HFFc6 (cell line): ENCODE measurements around the gene SLC22A23. TPM values are rescaled to one million over a fixed set of nuclear protein-coding genes. Genes with fewer than 3 reads are reported as not detected.

Experiments
- DNase-seq: peaks from one replicate; pipeline ENCODE4 v3.0.0-alpha.2; 2018
- H3K27ac Mint-ChIP-seq: 2 replicates; pipeline ENCODE4 v1.8.0; 2020; ENCODE audit warnings: mild to moderate bottlenecking, mixed read lengths
- H3K27me3 Mint-ChIP-seq: 2 replicates; pipeline ENCODE4 v1.8.0; 2021; ENCODE audit warnings: mild to moderate bottlenecking, moderate library complexity, mixed read lengths; ENCODE audit not compliant: insufficient read depth
- H3K36me3 Mint-ChIP-seq: 2 replicates; pipeline ENCODE4 v1.8.0; 2021; ENCODE audit warnings: low read depth, mixed read lengths
- H3K4me1 Mint-ChIP-seq: 2 replicates; pipeline ENCODE4 v1.8.0; 2020; ENCODE audit warnings: low read depth, mixed read lengths
- H3K4me3 Mint-ChIP-seq: 2 replicates; pipeline ENCODE4 v1.8.0; 2020; ENCODE audit warnings: mild to moderate bottlenecking, moderate library complexity, mixed read lengths
- H3K9me3 Mint-ChIP-seq: 2 replicates; pipeline ENCODE4 v1.8.0; 2020; ENCODE audit warnings: mild to moderate bottlenecking, mixed read lengths
- CTCF ChIP-seq: fragments of 200-600 bp; sonication (generic); IDR thresholded peaks from 2 replicates; pipeline ENCODE4 v1.5.0; 2021; ENCODE audit warnings: antibody characterized with exemption, mild to moderate bottlenecking
- total RNA-seq, 6 experiments: library from RNA; stranded (reverse); fragmentation: NEBNext Ultra II Directional; extraction: Animal tissue kit (Norgen Biotek cat#: 25700); gene quantifications; 2 replicates in 1 of 6; 3 replicates in 5 of 6; pipeline ENCODE4 v1.2.3, GENCODE V29; 2021

Gene SLC22A23
- total RNA-seq, 6 experiments from 2014 or later: 0.10 to 0.55 (median 0.21) TPM

- Mint-ChIP-seq H3K27me3 (peaks cover 40% of the 10 kb centered on the region), H3K36me3 (no peaks in the 10 kb centered on the region), H3K4me3 (no peak overlapping the region), H3K9me3 (no peaks in the 10 kb centered on the region), H3K4me1 (peaks cover 7% of the 10 kb centered on the region), H3K27ac (no peak overlapping the region)
- no peak for DNase-seq
- TF ChIP-seq CTCF: no peak
These were observed 127.3 kb downstream of the SLC22A23 start for GRCh38 chr6:3329393-3330051.

GRCh38 chr6:3328796-3329195 lies 128.1 kb downstream of the SLC22A23 start:
- H3K4me1 Mint-ChIP-seq: peaks cover 15% of the 10 kb centered on the region
- no peak overlapping the region for H3K27ac Mint-ChIP-seq
- no peak overlapping the region for H3K4me3 Mint-ChIP-seq
- peaks cover 40% of the 10 kb centered on the region for H3K27me3 Mint-ChIP-seq
- no peaks in the 10 kb centered on the region for H3K36me3 Mint-ChIP-seq
- no peak for TF ChIP-seq CTCF
- H3K9me3 Mint-ChIP-seq: no peaks in the 10 kb centered on the region
- DNase-seq: no peak

- Mint-ChIP-seq H3K4me3 (no peak overlapping the region), H3K4me1 (peaks cover 16% of the 10 kb centered on the region), H3K27me3 (peaks cover 35% of the 10 kb centered on the region), H3K9me3 (no peaks in the 10 kb centered on the region), H3K36me3 (no peaks in the 10 kb centered on the region), H3K27ac (no peak overlapping the region)
- no peak for TF ChIP-seq CTCF
- DNase-seq: no peak
These were observed 128.7 kb downstream of the SLC22A23 start for GRCh38 chr6:3328145-3328544.

GRCh38 chr6:3327403-3327802 lies 129.4 kb downstream of the SLC22A23 start:
- Mint-ChIP-seq H3K36me3 (no peaks in the 10 kb centered on the region), H3K27ac (no peak overlapping the region), H3K4me1 (peaks cover 16% of the 10 kb centered on the region), H3K27me3 (peaks cover 29% of the 10 kb centered on the region), H3K4me3 (no peak overlapping the region), H3K9me3 (no peaks in the 10 kb centered on the region)
- DNase-seq: no peak
- TF ChIP-seq CTCF: no peak

- TF ChIP-seq CTCF: no peak
- H3K4me1 Mint-ChIP-seq: peaks cover 16% of the 10 kb centered on the region
- H3K27me3 Mint-ChIP-seq: peaks cover 29% of the 10 kb centered on the region
- no peak for DNase-seq
- H3K4me3 Mint-ChIP-seq: no peak overlapping the region
- no peaks in the 10 kb centered on the region for H3K36me3 Mint-ChIP-seq
- no peaks in the 10 kb centered on the region for H3K9me3 Mint-ChIP-seq
- H3K27ac Mint-ChIP-seq: no peak overlapping the region
These were observed 129.9 kb downstream of the SLC22A23 start for GRCh38 chr6:3326981-3327380.
